Activated CD4-positive, alpha-beta T cell treated with anti-CD3 and anti-CD28 coated beads, Interleukin-2, amount 50 U/mL, for 16 hours (primary cell): ENCODE measurements around the gene RGS7BP.
"Not testable (repeated sequence)": the region's sequence is repeated elsewhere in the genome, so short reads cannot be mapped to it uniquely, and the experiment has no call there.

Experiments
- DNase-seq: peaks from one replicate; pipeline ENCODE4 v3.0.0-alpha.2; 2020

Gene RGS7BP

DNA sequence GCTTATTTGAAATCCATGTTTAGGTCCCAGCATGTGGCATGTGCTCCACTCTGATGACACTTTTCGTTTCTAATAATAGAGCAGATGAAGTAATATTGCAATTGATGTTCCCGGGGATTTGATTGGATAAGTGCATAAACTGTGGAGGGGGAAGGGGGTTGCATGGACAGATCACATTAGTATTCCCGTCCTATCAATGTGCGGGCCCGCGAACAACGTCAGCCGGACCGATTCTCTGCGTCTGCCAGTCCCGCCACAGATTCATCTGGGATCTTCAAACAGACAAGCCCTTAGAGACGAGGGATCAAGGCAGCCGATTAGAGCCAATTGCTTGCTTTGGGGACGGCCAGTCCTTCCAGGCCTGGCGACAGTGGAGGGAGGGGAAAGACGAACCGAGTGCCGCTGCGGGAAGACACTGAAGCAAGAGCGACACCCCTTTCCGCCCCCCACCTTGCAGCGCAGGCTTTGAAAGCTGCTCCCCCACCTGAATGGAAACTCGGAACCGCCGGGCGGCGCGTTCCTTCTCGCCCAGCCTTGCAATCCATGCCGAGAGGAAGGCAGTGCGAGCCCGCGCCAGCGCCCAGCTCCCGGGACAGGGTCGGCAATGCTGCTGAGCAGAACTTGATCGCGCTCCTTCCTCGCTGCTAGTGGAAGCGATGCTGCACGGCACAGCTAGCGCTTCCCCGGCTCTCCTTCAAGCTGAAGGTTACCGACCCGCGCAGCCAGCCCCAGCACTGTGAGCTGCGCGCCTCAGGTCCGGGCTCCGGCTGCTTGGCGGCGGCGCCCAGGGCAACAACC is at the start of gene RGS7BP:
Gene RGS7BP, plus strand, starts transcription at position 247 of the 798 bp plus-strand sequence. CDS start 610 bp downstream, outside the sequence.
- no peak for DNase-seq

DNA sequence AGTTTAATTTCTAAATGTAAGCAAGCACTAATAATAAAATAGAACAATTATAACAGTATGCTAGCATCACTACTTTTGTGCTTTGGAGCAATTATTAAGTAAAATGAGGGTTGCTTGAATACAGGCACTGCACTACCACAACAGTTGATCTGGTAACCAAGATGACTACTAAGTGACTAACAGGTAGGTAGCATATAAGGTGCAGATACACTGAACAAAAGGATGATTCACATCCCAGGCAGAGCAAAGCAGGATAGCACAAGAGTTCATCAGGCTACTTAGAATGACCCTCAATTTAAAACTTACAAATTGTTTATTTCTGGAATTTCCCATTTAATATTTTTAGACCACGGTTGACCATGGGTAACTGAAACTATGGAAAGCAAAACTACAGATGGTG is 48.0 kb upstream of the RGS7BP start:
- no peak for DNase-seq

DNA sequence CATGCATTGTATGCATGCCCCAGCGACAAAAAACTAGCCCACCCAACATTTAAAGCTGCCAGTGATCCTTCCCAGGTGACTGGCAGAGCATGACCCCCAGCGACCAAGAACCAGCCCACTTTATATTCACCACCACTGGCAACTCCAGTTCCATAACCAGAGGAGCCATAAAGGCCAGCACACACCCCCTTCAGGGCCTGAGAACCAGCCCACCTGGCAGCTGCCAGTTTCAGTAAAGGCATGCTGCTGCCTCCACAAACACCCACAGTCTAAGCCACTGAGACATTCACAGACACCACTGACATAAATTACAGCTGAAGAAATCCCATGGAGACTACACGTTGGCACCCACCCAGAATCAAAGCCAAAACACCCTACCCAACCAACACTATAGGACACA is 46.9 kb upstream of the RGS7BP start:
- DNase-seq: no peak

DNA sequence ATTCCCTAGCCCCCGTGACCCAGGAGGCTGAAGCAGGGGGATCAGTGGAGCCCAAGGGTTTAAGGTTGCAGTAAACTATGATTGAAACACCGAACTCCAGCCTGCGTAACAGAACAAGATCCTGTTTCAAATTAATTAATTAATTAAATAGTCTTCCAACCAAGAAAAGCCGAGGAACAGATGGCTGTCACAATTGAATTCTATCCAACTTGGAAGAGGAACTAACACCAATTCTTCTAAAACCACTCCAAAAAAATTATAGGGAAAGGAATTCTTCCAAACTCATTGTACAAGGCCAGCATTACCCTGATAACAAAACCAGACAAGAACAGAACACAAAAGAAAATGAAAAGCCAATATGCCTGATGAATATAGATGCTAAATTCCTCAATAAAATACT is 43.4 kb upstream of the RGS7BP start:
- no peak for DNase-seq

DNA sequence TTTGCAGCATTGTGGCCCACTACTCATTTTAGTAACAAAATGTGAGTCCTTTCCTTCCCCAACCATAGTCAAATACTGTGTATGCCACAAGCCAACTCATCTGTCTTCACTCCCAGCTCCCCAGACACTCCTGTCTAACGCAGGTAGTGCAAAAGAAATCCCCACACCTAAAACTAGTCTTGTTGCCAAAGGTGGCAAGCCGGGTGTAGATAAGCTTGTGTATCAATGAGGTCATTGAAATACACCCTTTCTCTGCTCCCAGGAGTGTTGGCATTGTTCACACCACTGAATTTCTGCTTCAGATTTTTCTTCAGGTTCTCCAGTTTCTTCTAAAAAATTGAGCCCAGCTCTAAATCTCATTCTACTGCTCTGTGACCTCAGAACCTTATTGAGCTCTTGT is 19.7 kb upstream of the RGS7BP start:
- no peak for DNase-seq

DNA sequence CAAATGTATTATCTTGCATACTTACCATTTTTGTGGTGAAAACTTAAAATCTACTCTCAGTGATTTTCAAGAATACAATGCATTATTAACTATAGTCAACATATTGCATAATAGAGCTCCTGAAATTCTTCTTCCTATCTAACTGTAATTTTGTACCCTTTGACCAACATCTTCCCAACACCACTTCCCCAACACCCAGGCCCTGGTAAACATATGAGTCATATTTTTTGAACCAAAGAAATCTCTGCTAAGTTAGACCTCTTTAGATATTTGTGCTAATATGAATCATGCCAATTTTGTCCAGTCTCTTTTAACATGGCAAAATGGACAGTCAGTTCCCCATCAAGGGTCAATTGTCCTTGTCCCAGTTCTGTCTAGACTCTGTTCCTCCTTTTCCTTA is 18.5 kb upstream of the RGS7BP start:
- no peak for DNase-seq

DNA sequence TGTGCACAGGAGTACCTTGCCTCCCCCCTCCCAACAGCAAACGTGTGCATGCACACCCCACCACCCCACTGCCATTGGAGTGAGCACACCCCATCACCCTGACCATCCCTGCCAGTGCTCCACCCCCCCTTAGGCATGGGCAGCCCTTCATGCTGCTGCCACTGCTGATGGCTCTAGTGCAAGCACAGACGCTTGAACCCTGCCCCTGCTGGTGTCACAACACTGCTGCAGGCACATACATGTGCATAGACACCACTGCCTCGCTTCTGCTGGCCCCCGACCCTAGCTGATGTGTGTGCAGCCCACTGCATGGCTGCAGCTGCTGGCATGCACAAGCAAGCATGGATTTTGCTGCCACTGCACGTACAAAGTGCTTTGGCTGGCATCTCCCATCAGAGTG is 16.0 kb upstream of the RGS7BP start:
- no peak for DNase-seq

DNA sequence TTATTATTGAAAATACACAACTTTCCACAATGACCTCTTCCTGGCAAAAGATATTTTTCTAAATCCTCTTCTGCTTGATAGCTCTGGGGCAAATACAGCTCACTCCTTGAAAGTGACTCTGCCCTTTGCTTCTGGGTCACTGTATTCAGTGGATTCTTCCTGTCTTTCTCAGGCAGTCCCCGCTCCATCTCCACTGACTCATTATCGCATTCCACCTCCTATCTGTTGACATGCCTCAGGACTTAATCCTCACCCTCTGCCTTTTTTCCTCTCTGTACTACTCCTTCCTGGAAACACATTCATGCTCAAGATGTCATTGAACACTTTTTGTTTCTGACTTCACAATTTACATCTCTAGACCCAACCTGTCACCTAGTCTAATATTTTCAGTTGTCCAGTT is 8.4 kb upstream of the RGS7BP start:
- no peak for DNase-seq

DNA sequence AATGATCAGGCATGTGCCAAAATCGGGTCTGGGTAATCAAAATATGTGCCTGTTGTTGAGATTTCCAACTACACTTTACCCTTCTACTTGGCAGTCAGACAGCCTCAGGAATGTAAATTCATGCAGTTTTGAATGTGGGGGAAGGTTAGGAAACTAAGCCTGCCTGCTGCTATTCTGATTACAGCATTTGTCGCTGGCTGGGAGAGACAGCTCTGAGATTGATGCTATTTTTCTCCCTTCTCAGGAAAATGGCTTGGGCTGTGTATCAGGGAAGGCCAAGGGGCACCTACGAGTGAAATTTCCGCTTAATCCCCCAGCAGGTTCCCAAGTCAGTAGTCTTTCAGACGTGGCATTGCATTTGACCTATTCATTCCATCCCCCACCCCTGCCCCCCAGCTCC is 3.6 kb upstream of the RGS7BP start:
- DNase-seq: no peak

DNA sequence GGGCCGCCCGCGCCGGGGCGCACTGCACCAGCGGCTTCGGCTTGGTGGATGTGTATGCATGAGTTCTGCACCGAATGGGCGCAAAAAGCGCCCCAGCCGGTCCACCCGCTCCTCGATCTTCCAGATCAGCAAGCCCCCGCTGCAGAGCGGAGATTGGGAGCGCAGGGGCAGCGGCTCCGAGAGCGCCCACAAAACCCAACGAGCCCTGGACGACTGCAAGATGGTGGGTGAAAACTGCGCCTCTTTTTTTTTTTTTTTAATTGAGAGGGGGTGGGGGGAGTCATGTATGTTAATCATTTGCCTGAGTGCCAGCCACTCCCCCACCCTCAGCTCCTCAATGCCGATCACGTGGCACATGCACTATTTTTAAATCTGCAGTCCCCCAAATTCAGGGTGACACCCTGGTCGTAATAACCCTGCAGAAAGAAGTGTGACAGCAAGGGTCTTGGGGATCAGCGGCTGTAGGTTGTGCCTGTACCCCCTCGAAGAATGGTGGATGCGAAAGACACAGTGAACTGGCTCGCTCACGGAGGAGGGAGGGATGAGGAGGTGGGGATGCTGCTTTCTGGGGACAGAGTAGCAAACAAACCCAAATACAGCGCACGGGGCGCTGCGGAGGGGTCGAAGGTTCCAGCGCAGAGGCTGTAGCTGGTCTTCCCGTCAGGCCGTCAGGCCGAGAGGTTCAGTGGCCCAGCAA is 900 bp downstream of the RGS7BP start:
- DNase-seq: no peak

DNA sequence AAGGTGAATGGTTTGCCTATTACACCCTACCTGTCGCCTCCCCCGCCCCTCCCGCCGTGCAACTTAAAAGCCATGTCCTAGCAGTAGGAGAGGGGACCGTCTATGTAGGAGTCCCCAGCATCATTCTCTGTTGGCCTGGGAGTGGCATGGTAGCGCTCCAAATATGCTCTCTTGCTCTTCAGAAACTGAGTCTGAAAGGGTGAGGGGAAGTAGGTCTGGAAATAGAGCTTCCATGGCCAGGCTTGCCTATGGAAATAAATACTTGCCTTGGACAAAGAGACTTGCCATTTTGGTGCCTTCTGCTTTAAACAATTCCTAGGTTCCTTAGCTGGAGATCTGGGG is 1.4 kb downstream of the RGS7BP start:
- DNase-seq: no peak

DNA sequence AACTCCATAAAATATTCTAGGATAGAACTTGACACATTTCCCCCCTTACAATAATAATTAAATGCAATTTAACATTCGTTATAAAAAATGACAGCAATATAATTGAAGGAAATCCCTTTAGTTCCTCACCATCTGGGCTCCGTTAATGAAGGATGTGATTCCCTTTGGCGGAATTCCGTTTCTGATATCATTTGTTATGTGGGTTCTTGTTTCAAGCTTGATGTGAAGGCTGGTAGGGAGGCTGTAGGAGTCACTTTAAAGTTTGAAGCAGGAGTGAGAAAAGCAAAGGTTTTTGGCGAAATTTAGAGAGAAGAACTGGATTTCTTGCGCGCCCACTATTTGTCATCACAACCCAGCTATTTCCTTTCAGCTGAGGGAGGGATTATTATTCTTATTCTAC is 4.0 kb downstream of the RGS7BP start:
- DNase-seq: no peak

DNA sequence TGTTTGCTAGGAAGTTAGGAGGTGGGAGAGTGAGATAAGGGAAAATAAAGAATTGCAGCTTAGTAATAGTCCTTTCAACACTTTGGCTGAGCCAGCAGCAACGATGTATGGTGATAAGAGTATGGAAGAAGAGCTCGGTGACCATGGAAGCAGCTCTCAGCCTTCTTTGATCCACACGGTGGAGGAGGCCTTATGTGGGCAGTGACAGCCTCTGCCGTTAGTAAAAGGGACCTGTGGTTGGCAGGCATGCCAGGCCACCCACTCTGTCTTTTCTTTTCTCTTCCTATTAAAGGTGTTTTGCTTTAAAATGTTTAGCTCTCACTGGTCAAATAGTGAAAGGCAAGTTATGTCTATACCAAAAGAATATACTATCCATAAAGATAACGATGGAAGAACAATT is 7.7 kb downstream of the RGS7BP start:
- DNase-seq: no peak

DNA sequence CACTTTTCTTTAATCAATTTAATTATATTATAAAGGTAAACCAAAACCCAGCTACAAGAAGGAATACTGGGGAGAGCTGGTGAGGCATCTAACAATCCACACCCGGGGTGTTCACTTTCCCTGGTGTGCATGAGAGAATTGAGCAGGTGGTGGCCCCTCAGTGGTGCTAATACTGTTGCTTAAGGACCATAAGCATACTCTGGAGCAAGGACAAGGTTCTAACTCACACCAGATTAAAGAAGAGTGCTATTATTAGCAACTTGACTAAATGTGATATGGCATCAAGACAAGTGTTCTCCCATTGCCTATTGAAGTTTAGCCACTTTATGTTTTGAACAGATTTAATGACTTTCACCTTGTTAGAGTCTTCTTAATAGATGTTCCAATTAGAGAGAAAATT is 8.8 kb downstream of the RGS7BP start:
- DNase-seq: no peak

DNA sequence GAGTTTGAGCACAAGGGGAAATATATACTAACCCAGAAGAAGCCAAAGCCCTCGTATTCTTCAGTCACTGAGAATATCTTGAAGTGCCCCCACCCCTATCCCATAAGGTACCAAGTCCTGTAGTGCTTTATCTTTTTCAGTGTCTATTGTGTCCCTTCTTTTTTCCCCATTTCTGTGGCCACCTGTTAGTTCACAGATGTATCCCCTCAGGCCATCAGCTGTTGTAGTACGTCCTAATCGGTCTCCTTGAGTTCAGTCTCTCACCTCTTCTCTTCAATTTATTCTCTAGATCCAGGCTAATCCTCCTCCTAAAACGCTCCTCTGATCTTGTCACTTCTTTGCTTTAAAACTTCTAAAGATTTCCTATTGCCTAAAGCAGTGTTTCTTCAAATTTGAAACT is 10.4 kb downstream of the RGS7BP start:
- no peak for DNase-seq

DNA sequence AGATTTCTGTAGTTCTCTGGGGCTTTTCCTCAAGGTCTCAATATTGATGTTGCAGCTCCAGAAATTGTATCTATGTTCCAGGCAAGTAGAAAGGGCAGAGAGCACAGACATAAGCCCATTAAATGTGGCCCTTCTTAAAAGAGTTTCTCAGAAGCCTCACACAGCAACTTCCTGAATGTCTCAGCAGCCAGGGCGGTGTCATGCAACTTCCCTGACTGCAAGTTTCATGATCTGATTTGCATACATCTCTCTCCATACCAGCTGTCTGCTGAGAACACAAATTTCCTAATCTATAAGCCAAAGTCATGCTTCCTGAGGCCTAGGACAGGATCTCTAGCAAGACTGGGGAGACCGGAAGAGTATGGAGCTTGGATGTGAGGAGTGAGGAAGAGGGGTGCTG is 13.0 kb downstream of the RGS7BP start:
- no peak for DNase-seq

DNA sequence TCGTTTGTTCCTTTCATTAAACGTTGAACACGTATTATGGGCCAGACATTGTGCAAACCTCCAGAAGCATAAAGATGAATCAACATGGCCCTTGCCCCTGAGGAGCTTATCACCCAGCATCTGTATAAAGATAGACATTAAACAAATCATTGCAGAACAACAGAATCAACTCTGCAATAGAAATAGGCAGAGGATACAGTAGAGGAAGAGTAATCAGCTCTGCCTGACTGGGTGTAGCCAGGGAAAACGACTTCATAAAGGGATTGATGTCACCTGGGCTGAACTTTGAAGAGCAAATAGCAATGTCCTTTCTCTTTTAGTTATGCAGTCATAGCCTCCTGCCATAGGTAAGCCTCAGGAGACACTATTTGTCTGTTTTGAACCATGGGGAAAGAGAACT is 13.4 kb downstream of the RGS7BP start:
- no peak for DNase-seq

DNA sequence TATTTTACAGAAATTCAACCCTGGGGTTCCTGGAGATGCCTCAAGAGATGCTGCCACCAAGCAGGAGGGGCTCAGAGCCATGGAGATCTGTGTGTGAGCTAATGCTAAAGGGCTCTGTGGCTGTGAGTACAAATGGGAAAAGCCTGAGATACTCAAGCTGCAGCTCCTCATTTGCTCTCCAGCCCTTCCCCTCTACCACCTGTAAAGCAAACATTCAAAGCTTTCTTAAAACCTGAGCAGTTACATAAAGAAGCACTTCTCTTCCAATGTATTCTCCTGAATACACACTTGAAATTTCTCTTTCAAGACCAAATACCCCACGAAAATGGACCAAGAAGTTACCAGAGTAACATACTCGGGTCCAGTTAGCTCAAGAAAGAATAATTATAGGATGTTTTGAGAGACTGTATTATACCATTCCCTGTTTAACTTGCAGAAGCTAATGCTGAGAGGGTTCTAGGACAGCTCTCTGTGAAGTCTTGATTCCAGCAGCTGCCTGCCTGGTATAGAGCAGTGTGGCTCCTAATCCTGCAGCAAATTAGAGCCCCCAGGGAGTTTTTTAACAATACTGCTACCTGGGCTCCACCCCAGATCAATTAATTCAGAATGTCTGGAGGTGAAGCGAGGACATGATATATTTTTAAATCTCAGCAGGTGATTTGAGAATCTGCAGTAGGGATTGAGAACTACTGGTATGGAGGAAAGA is 21.1 kb downstream of the RGS7BP start:
- DNase-seq: no peak

DNA sequence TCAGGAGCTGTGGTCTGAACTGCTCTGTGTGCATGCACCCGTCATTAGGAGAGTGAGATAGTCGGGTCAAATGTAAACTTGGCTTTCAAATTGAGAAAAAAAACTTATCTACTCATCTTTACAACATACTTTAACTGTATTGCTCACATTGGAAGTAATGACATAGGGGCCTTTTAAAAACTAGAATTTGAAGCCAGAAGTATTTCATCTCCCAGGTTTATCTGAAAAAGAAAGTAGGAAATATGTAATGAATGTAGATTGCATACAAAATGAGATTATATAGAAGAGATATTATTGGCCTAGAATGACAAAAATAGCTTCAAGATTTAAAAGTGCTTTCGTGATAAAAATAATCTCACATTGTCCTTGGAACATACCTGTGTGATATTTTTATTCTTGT is 24.3 kb downstream of the RGS7BP start:
- no peak for DNase-seq

DNA sequence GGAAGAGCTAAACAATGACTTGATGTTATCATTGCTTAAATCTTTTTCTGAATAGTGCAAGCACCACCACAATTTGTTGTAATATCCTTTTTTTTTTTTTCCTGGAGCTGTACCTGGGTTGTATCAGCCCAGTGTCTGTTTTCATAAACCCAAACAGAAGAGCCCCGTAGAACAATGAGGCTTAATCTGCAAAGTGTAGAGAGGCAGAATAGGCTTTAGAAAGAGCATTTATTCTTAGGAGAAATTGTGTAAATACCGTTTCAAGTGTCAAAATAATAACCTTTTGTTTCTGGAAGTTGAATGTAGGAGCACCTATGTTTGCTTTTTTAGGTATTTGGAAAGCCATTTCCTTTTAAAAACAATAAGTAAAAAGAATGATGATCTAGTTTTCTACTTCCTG is 26.4 kb downstream of the RGS7BP start:
- no peak for DNase-seq

DNA sequence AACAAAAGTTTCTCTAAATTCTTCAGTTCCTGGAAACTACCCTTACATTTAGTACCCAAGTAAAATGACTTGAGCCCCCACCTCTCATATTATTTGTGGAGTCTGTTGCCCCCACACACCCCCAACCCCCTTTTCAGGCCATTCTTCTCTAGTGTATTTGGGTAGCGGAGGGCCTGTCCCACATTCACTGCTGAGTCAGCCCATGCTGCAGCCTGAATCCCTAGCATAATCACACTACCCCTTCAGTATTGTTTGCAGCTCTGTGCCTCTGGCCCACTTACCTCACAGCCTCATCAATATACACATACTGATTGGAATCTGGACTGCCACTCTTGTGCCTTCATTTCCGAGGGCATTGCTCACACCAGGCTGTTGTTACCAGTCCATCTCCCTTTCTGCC is 26.8 kb downstream of the RGS7BP start:
- no peak for DNase-seq

DNA sequence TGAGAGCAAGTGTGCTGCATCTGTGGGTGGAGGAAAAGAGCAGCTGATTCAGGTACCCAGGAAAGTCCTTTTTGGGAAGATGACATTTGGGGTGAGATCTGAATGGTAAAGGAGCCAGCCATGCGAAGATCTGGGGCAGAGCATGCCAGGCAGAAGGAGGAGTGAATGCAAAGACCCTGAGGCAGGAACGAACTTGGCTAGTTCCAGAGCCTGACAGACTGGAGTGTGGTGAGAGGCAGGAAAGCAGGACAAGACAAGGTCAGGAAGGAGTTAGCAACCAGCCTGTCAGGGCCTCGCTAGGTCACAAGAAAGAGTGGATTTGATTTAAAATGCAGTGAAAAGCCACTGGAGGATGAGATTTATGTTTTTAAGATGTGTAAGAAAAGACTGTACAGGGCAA is 28.2 kb downstream of the RGS7BP start:
- DNase-seq: no peak

DNA sequence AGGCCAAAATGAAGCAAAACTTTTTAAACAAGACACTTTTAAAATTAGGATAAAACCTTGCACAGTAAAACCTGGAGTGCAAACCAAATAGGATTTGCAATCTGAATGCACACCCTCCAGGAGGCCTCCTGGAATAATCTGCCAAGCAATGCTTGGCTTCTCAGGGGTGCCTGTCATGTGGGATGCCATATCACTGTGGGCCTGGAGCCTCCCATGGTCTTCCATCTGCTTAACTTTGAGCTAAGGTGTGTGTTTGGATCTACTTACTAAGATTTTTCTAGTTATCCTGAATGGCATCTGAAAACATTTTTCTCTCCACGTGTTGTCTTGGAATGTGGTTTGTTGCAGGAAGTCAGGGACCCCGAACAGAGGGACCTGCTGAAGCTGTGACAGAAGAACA is 52.1 kb downstream of the RGS7BP start:
- DNase-seq: no peak

DNA sequence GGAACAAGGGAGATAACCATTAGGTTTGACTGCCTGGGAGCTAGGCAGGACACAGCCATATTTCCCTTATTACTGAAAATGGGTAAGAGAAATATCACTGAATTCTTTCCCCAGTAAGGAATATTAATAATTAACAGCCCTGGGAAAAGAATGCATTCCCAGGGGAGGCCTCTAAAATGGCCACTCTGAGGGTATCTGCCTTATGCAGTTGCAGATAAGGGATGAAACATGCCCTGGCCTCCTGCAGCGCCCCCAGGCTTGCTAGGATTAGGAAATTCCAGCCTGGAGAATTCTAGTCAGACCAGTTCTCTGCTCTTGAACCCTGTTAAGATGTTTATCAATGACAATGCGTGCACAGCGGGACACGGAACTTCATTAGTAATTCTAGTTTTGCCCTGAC is 52.8 kb downstream of the RGS7BP start:
- DNase-seq: not testable (repeated sequence)
